K562 (cell line): ENCODE data around the gene CFAP97D2. TPM values are rescaled to one million over a fixed set of nuclear protein-coding genes. Genes with fewer than 3 reads are reported as not detected.
A peak's percentile ranks its signal among the peaks of the same experiment; 100 is the strongest.

ENCODE experiments used
- ATAC-seq: fragments of 200-7000 bp; cut with Tn5 transposase; 3 replicates; pipeline ENCODE4 v1.9.1; 2020; ENCODE audit warnings: moderate library complexity
- BruUV-seq: library from RNA; stranded (reverse); fragments of 400-500 nt; replicated peaks from 2 replicates; lab custom pipeline; 2021; lab: Mats Ljungman, UMichigan
- CTCF ChIA-PET: fragments of 300-600 bp; formaldehyde crosslinking; extraction: SDS; loops from one replicate; lab custom pipeline; 2021; ENCODE audit warnings: low intra/inter-chr PET ratio; lab: Yijun Ruan, JAX
- POLR2A ChIA-PET: fragments of 300-600, 350-650 bp; sonication (Branson Sonifier 250); formaldehyde crosslinking; extraction: SDS; loops from one replicate; lab custom pipeline; 2021; ENCODE audit warnings: antibody characterized with exemption, inconsistent platforms; lab: Yijun Ruan, JAX
- DNase-seq, 4 experiments: peaks; one replicate each; pipeline versions ENCODE4 v3.0.0 to v3.0.0-alpha.2; 2011 to 2018; ENCODE audit warnings: low spot score in 3 of 4, mixed read lengths in 3 of 4; ENCODE audit errors: extremely low read depth in 1 of 4
- FAIRE-seq: peaks from 2 replicates; lab custom pipeline; 2011; peaks lifted over from hg19 to GRCh38; lab: Jason Lieb, UNC
- H2AFZ ChIP-seq: 2 replicates; pipeline ENCODE4 v1.6.0; 2011; ENCODE audit warnings: low read depth, low read length, control low read depth, inconsistent platforms
- H3K27ac ChIP-seq: fragments of 200-600 bp; 3 replicates; pipeline ENCODE4 v1.8.0; 2011; ENCODE audit warnings: low read depth, mild to moderate bottlenecking, control low read depth, inconsistent platforms, low read length, moderate library complexity, mixed read lengths; ENCODE audit errors: extremely low read depth
- H3K27me3 ChIP-seq, 2 experiments: fragments of 300-600 bp in 1 of 2; 2 replicates in 1 of 2; 3 replicates in 1 of 2; pipeline versions ENCODE4 v1.6.0 to v1.8.0; 2011; ENCODE audit warnings: inconsistent platforms in 2 of 2, low read length in 2 of 2, mild to moderate bottlenecking in 1 of 2, mixed read lengths in 1 of 2, moderate library complexity in 1 of 2; ENCODE audit not compliant: control insufficient read depth in 2 of 2, insufficient read depth in 2 of 2
- H3K36me3 ChIP-seq: fragments of 300-600 bp; 3 replicates; pipeline ENCODE4 v1.8.0; 2011; ENCODE audit warnings: mild to moderate bottlenecking, low read length, inconsistent platforms; ENCODE audit not compliant: control insufficient read depth, insufficient read depth
- H3K4me1 ChIP-seq, 2 experiments: fragments of 200-600 bp in 1 of 2; replicated peaks in 1 of 2; 2 replicates in 1 of 2; 3 replicates in 1 of 2; pipeline versions ENCODE4 v1.5.1 to v1.8.0; 2011; ENCODE audit warnings: inconsistent platforms in 2 of 2, low read length in 2 of 2, mild to moderate bottlenecking in 1 of 2, mixed read lengths in 1 of 2, moderate library complexity in 1 of 2; ENCODE audit not compliant: control insufficient read depth in 2 of 2, insufficient read depth in 2 of 2
- H3K4me2 ChIP-seq: 2 replicates; pipeline ENCODE4 v1.6.1; 2011; ENCODE audit warnings: low read length, control low read depth, inconsistent platforms, mixed read lengths; ENCODE audit not compliant: insufficient read depth
- H3K4me3 ChIP-seq: fragments of 200-600 bp; sonication (generic), shearing (Covaris generic); 2 replicates; pipeline ENCODE4 v1.5.1; 2016; ENCODE audit warnings: control low read depth, inconsistent platforms
- H3K79me2 ChIP-seq: fragments of 200-600 bp; 3 replicates; pipeline ENCODE4 v1.8.0; 2011; ENCODE audit warnings: low read length, inconsistent platforms; ENCODE audit not compliant: control insufficient read depth, insufficient read depth
- H3K9ac ChIP-seq, 2 experiments: 2 replicates each; pipeline versions ENCODE4 v1.6.0 to v1.6.1; 2011; ENCODE audit warnings: low read depth in 2 of 2, low read length in 2 of 2, control low read depth in 1 of 2, inconsistent platforms in 1 of 2, mild to moderate bottlenecking in 1 of 2, mixed read lengths in 1 of 2; ENCODE audit not compliant: insufficient read depth in 1 of 2
- H3K9me1 ChIP-seq: one replicate; pipeline ENCODE4 v1.6.0; 2011; ENCODE audit warnings: inconsistent platforms, mild to moderate bottlenecking, low read length, moderate library complexity; ENCODE audit not compliant: control insufficient read depth, insufficient read depth
- H3K9me3 ChIP-seq: replicated peaks from 2 replicates; pipeline ENCODE4 v1.5.1; 2011; ENCODE audit warnings: low read depth, low read length, inconsistent platforms; ENCODE audit not compliant: control insufficient read depth, insufficient read depth
- H4K20me1 ChIP-seq: replicated peaks from 2 replicates; pipeline ENCODE4 v1.6.1; 2011; ENCODE audit warnings: low read length, inconsistent platforms, mixed read lengths; ENCODE audit not compliant: control insufficient read depth, insufficient read depth
- CHAMP1 ChIP-seq: fragments of 450-650 bp; IDR thresholded peaks from 2 replicates; pipeline ENCODE4 v1.6.1; 2016; ENCODE audit warnings: mild to moderate bottlenecking
- DIDO1 ChIP-seq: fragments of 450-650 bp; IDR thresholded peaks from 2 replicates; pipeline ENCODE4 v1.6.1; 2016; ENCODE audit warnings: low read depth, missing biosample characterization, missing genetic modification characterization
- EHMT2 ChIP-seq: fragments of 450-650 bp; IDR thresholded peaks from 2 replicates; pipeline ENCODE4 v1.6.1; 2018; ENCODE audit warnings: antibody characterized with exemption
- FIP1L1 ChIP-seq: fragments of 200-400 bp; formaldehyde crosslinking; IDR thresholded peaks from 2 replicates; pipeline ENCODE4 v1.6.1; 2018; ENCODE audit warnings: mild to moderate bottlenecking, low read depth, low read length; ENCODE audit not compliant: poor library complexity, severe bottlenecking
- MAFF ChIP-seq: IDR thresholded peaks from 2 replicates; pipeline ENCODE4 v1.6.1; 2012; ENCODE audit warnings: low read length, improper control_type of control experiment
- TBP ChIP-seq: optimal IDR thresholded peaks from 2 replicates; pipeline ENCODE3; 2011; ENCODE audit warnings: low read depth, low read length, improper control_type of control experiment
- VEZF1 ChIP-seq: fragments of 200-800 bp; sonication (Bioruptor generic); IDR thresholded peaks from 2 replicates; pipeline ENCODE4 v1.6.1; 2017; ENCODE audit warnings: missing genetic modification characterization, missing compliant biosample characterization
- XRCC5 ChIP-seq: fragments of 200-400 bp; formaldehyde crosslinking; IDR thresholded peaks from 2 replicates; pipeline ENCODE4 v1.6.1; 2017; ENCODE audit warnings: low read depth, mild to moderate bottlenecking, low read length
- ZBTB49 ChIP-seq: sonication (generic); formaldehyde crosslinking; IDR thresholded peaks from 2 replicates; pipeline ENCODE4 v1.8.0; 2022; ENCODE audit warnings: missing genetic modification reagents, mild to moderate bottlenecking, borderline replicate concordance
- ZKSCAN1 ChIP-seq: fragments of 150-350 bp; IDR thresholded peaks from 2 replicates; pipeline ENCODE4 v1.6.1; 2016; ENCODE audit warnings: low read depth, low read length
- ZNF124 ChIP-seq: sonication (generic); formaldehyde crosslinking; IDR thresholded peaks from 2 replicates; pipeline ENCODE4 v1.8.1; 2022; ENCODE audit warnings: missing genetic modification reagents
- ZNF449 ChIP-seq: fragments of 250-450 bp; sonication (Bioruptor Pico); IDR thresholded peaks from 2 replicates; pipeline ENCODE4 v1.8.0; 2022; ENCODE audit warnings: moderate library complexity, mild to moderate bottlenecking, inconsistent platforms
- ZSCAN29 ChIP-seq: fragments of 450-650 bp; IDR thresholded peaks from 2 replicates; pipeline ENCODE4 v1.6.1; 2017
- WGBS: fragments of 100-300 bp; shearing (Covaris generic); methylation state at CpG from one replicate; pipeline ENCODE4 v1.1.6; 2016; ENCODE audit warnings: low coverage, mixed read lengths; ENCODE audit not compliant: insufficient coverage; ENCODE audit errors: missing lambda C conversion rate; 5-methylcytosine and 5-hydroxymethylcytosine counted together
- in situ Hi-C: fragments of 300-500 bp; cut with MboI; formaldehyde crosslinking; loops from 4 replicates; pipeline ENCODE4 v1.15.0; 2018; ENCODE audit warnings: inconsistent platforms, mixed read lengths
- intact Hi-C: fragments of 100-400 bp; cut with micrococcal nuclease; formaldehyde crosslinking; loops from 2 replicates; pipeline ENCODE4 v1.14.2; 2022
- polyA plus RNA-seq, 8 experiments: library from polyadenylated mRNA; depleted of rRNA in 4 of 8; stranded (reverse) in 5 of 8; unstranded in 3 of 8; fragments of >200 nt; fragmentation: Nextera tagmentation in 2 of 8; fragmentation: Illumina TruSeq in 1 of 8; extraction: Ambion mirVana in 2 of 8; extraction: Trizol in 1 of 8; gene quantifications; 2 replicates each; pipeline versions ENCODE4 v1.2.1 to v1.2.3, GENCODE V29; 2011 to 2014; ENCODE audit warnings: inconsistent platforms in 1 of 8, missing spikeins in 1 of 8
- total RNA-seq, 7 experiments: library from RNA; depleted of rRNA in 6 of 7; stranded (reverse); fragments of >200 nt in 6 of 7; fragmentation: Illumina TruSeq in 2 of 7; extraction: Trizol in 2 of 7; gene quantifications; 2 replicates each; pipeline versions ENCODE4 v1.2.1 to v1.2.3, GENCODE V29; 2011 to 2021; ENCODE audit warnings: low replicate concordance in 1 of 7

The CFAP97D2 gene
- total and polyA plus RNA-seq, 9 of the 15 experiments (the other 6 are each of a cell fraction or from before 2014, with no cell fraction given) = not detected

GRCh38 chr13:114132419-114133121 lies 46.5 kb upstream of the CFAP97D2 start, which contains the start of gene RASA3:
TSS of gene RASA3 (minus strand) at chr13:114132623. CDS start at chr13:114132489, 134 bp downstream.
- BruUV-seq = no TSS peak
- Histone ChIP-seq H3K79me2 (peaks cover 46% of the 10 kb centered on the region), H3K4me3 (peak within 1 kb of the TSS; percentile 65), H2AFZ (peak within 1 kb of the TSS; percentile 78), H3K4me1 (peaks cover 25 to 61% of the 10 kb centered on the region in 2 experiments), H3K9me3 (no peaks in the 10 kb centered on the region), H4K20me1 (no peaks in the 10 kb centered on the region), H3K4me2 (peak within 1 kb of the TSS; percentile 91), H3K9me1 (no peaks in the 10 kb centered on the region), H3K27me3 (no peaks in the 10 kb centered on the region), H3K36me3 (no peaks in the 10 kb centered on the region), H3K27ac (peak within 1 kb of the TSS; percentile 80), H3K9ac (peak within 1 kb of the TSS; percentile 64 to 96)
- in situ Hi-C loops (no loop called here), intact Hi-C loops (no loop called here)
- POLR2A ChIA-PET = interaction anchor here (1.0 kb wide), 1 partner anchor 12 kb away, joined by 4 read pairs; no protein-coding TSS in a partner anchor
- no peak for FAIRE-seq
- peak; percentile 80 to 93 (median 90) for DNase-seq
- ATAC-seq = peak; percentile 89
- 0% methylated on average over 3 of the region's 81 CpGs for WGBS
- CTCF ChIA-PET = no interaction called here
- peak; percentile 23 for TF ChIP-seq TBP
- no peak for TF ChIP-seq ZKSCAN1
- no peak for TF ChIP-seq XRCC5
- TF ChIP-seq EHMT2 = no peak
- no peak for TF ChIP-seq CHAMP1
- TF ChIP-seq ZBTB49 = no peak
- peak; percentile 29 for TF ChIP-seq VEZF1 (CRISPR knock-in tag)
- no peak for TF ChIP-seq FIP1L1
- TF ChIP-seq MAFF = no peak
- no peak for TF ChIP-seq ZSCAN29
- no peak for TF ChIP-seq ZNF449
- no peak for TF ChIP-seq DIDO1 (tag)
- no peak for TF ChIP-seq ZNF124 (CRISPR knock-in tag)
